Upper lobe of left lung (tissue), 6 donors: ENCODE results near the gene CMTM8. TPM values are rescaled to one million over a fixed set of nuclear protein-coding genes. Genes with fewer than 3 reads are reported as not detected.
A peak's percentile ranks its signal among the peaks of the same experiment; 100 is the strongest.

Experiments used
- ATAC-seq, 2 donors: fragments of 200-7000 bp; cut with Tn5 transposase; one replicate each; pipeline ENCODE4 v1.9.1; 2022; ENCODE audit warnings: mild to moderate bottlenecking in 2 of 2, moderate library complexity in 2 of 2; ENCODE audit not compliant: low FRiP score in 2 of 2
- DNase-seq, 2 donors: peaks; one replicate each; pipeline ENCODE4 v3.0.0-alpha.2; 2019 to 2020
- H3K27ac ChIP-seq, 4 donors: fragments of 200-600 bp; sonication (generic); one replicate each; pipeline ENCODE4 v1.5.1; 2016 to 2019
- H3K27me3 ChIP-seq, 4 donors: fragments of 200-600 bp; sonication (generic); one replicate each; pipeline ENCODE4 v1.5.1; 2017 to 2019
- H3K36me3 ChIP-seq, 4 donors: fragments of 200-600 bp; sonication (generic); one replicate each; pipeline ENCODE4 v1.5.1; 2016 to 2019
- H3K4me1 ChIP-seq, 4 donors: fragments of 200-600 bp; sonication (generic); one replicate each; pipeline ENCODE4 v1.5.1; 2018 to 2019
- H3K4me3 ChIP-seq, 4 donors: fragments of 200-600 bp; sonication (generic); one replicate each; pipeline ENCODE4 v1.5.1; 2017 to 2019; ENCODE audit warnings: mild to moderate bottlenecking in 2 of 4, moderate library complexity in 1 of 4
- H3K9me3 ChIP-seq, 4 donors: fragments of 200-600 bp; sonication (generic); one replicate each; pipeline ENCODE4 v1.5.1; 2018 to 2019
- EP300 ChIP-seq, 4 donors: sonication (generic); formaldehyde crosslinking; IDR thresholded peaks; one replicate each; pipeline ENCODE4 v1.5.1; 2017; ENCODE audit warnings: antibody characterized with exemption in 4 of 4, control low read depth in 2 of 4
- POLR2A ChIP-seq, 4 donors: fragments of 450-650 bp; IDR thresholded peaks; one replicate each; pipeline ENCODE4 v1.5.1; 2016 to 2017; ENCODE audit warnings: antibody characterized with exemption in 4 of 4, mild to moderate bottlenecking in 2 of 4
- POLR2AphosphoS5 ChIP-seq, 2 donors: sonication (generic); formaldehyde crosslinking; IDR thresholded peaks; one replicate each; pipeline ENCODE4 v1.5.1; 2017; ENCODE audit warnings: antibody characterized with exemption in 2 of 2
- WGBS, 2 donors: methylation state at CpG; one replicate each; pipeline ENCODE4 v1.1.5; 2017 to 2018; 5-methylcytosine and 5-hydroxymethylcytosine counted together
- total RNA-seq, 6 donors: library from RNA; depleted of rRNA in 4 of 6; stranded (reverse); fragments of >200 nt in 4 of 6; gene quantifications; one replicate each; pipeline versions ENCODE4 v1.1.0 to v1.2.1, GENCODE V29; 2016 to 2021
- TF ChIP-seq, protein P1 (sequence below), 6 experiments: fragments of 450-650 bp in 4 of 6; fragments of 200-600 bp in 2 of 6; sonication (generic) in 2 of 6; IDR thresholded peaks; one replicate each; pipeline ENCODE4 v1.5.1; 2016 to 2019; ENCODE audit warnings: antibody characterized with exemption in 6 of 6
- donor health status: DM: no; HTN: no; CAD: no; lungs with moderate emphysema.
- donor health status: DM: no; HTN: yes; CAD: no; lungs with severe emphysema.

The CMTM8 gene
- total RNA-seq, 6 donors from 2014 or later: 10.5 to 28.9 (median 19.6) TPM

DNA sequence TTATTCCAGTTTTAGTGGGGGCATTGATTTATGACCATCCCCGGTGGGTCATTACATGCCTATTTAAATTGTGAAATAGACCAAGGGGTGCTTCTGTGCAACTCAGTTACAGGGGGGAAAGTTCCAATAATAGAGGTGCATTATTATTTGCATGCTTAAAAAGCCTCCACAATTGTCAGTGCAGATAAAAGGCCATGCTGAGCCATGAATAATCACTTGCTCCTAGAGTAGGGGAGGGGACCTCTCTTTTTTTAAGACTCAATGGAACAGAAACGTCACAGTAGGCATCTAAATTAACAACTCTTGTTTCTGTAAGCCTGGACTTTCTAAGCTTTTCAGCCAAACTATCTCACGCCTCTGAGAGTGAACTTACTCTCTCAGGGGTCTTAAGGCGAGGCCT lies 86.7 kb downstream of the CMTM8 start:
- H3K27me3 ChIP-seq: no peaks in the 10 kb centered on the region
- no peak overlapping the region for H3K27ac ChIP-seq
- WGBS, 2 donors: 81 to 87% methylated on average over 4 of the region's 4 CpGs
- H3K4me1 ChIP-seq: peaks cover 0 to 25% (median 6%) of the 10 kb centered on the region in 4 donors
- TF ChIP-seq EP300 (IDR thresholded peaks at IDR 0.05) (no peak), POLR2A (IDR thresholded peaks at IDR 0.05) (no peak), POLR2AphosphoS5 (IDR thresholded peaks at IDR 0.05) (no peak)
- TF ChIP-seq, protein P1, sequence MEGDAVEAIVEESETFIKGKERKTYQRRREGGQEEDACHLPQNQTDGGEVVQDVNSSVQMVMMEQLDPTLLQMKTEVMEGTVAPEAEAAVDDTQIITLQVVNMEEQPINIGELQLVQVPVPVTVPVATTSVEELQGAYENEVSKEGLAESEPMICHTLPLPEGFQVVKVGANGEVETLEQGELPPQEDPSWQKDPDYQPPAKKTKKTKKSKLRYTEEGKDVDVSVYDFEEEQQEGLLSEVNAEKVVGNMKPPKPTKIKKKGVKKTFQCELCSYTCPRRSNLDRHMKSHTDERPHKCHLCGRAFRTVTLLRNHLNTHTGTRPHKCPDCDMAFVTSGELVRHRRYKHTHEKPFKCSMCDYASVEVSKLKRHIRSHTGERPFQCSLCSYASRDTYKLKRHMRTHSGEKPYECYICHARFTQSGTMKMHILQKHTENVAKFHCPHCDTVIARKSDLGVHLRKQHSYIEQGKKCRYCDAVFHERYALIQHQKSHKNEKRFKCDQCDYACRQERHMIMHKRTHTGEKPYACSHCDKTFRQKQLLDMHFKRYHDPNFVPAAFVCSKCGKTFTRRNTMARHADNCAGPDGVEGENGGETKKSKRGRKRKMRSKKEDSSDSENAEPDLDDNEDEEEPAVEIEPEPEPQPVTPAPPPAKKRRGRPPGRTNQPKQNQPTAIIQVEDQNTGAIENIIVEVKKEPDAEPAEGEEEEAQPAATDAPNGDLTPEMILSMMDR (IDR thresholded peaks at IDR 0.05): no peak
- H3K36me3 ChIP-seq: no peaks in the 10 kb centered on the region
- no peaks in the 10 kb centered on the region for H3K9me3 ChIP-seq
- DNase-seq: no peak
- H3K4me3 ChIP-seq: no peak overlapping the region
- ATAC-seq: no peak

DNA sequence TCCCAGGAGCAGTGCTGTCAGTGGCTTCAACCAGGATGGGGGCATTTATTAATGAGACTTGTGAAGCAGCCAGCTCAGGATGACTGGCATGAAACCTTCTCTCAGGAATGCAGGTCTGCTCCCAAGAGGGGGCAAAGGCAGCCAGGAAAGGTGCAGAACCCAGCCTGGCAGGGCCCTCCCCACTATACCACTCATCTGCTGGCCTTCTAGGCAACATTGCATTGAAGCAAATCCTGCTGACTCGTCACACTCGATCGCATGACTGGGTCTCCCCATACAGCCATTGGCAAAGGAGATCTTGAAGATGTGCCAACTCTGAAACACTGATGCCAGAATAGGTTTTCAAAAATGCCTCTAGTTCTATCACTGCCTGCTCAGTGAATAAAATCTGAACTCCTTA lies 87.4 kb downstream of the CMTM8 start:
- TF ChIP-seq EP300 (IDR thresholded peaks at IDR 0.05) (no peak), POLR2A (IDR thresholded peaks at IDR 0.05) (no peak)
- H3K27ac ChIP-seq: no peak overlapping the region
- no peaks in the 10 kb centered on the region for H3K27me3 ChIP-seq
- DNase-seq: no peak
- no peak for ATAC-seq
- no peaks in the 10 kb centered on the region for H3K9me3 ChIP-seq
- H3K36me3 ChIP-seq: no peaks in the 10 kb centered on the region
- peaks cover 0 to 18% (median 5%) of the 10 kb centered on the region in 4 donors for H3K4me1 ChIP-seq
- H3K4me3 ChIP-seq: no peak overlapping the region
- 73% methylated on average over 3 of the region's 3 CpGs; no CpG with 5 or more reads in 1 of the 2 donors for WGBS, 2 donors

DNA sequence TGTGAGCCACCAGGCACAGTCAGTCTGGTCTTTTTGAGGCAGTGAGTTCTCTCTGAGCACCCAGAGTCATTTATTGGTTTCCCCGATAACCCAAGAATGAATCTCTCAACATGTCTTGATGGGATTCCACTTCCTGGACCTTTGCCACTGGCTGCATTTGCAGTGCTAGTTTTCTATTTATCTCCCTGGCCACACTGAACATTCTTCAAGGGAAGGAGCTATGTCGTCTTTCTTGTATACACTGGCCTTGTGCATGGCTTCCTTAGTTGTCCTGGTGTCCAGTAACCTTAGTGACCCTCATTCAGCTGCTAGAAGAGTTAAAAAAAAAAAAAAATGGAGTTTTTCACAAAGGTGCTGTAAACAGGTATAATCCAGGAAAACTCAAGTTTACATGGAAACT lies 88.3 kb downstream of the CMTM8 start:
- 49 to 75% methylated on average over 2 of the region's 2 CpGs for WGBS, 2 donors
- DNase-seq (no peak), ATAC-seq (no peak)
- TF ChIP-seq, protein P1 (IDR thresholded peaks at IDR 0.05): no peak
- TF ChIP-seq POLR2AphosphoS5 (IDR thresholded peaks at IDR 0.05) (no peak), EP300 (IDR thresholded peaks at IDR 0.05) (no peak), POLR2A (IDR thresholded peaks at IDR 0.05) (no peak)
- H3K4me1 ChIP-seq: peaks cover 0 to 10% (median 0%) of the 10 kb centered on the region in 4 donors
- no peaks in the 10 kb centered on the region for H3K36me3 ChIP-seq
- H3K4me3 ChIP-seq: no peak overlapping the region
- H3K9me3 ChIP-seq: no peaks in the 10 kb centered on the region
- no peak overlapping the region for H3K27ac ChIP-seq
- H3K27me3 ChIP-seq: no peaks in the 10 kb centered on the region

DNA sequence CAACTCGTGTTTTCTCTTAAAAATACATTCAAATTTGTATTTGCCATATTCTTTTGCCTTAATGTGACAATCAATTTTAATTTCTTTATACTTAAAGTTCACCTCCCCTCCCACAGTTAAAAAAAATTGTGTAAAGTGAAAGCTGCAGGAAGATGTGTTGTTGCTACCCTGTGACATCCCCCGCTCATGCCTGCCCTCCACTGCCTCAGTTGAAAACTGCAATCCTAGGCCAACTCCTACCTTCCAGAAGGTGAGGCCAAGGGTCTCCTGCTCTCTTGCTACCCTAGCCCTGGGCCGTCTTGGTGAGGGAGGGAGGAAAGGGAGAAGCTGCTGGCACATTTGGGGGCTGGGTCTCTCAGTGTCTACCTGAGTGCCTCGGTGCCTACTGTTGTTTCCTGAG lies 96.2 kb downstream of the CMTM8 start:
- WGBS, 2 donors: 74 to 84% methylated on average over 3 to 4 of the region's 4 CpGs
- TF ChIP-seq POLR2AphosphoS5 (IDR thresholded peaks at IDR 0.05) (no peak), EP300 (IDR thresholded peaks at IDR 0.05) (no peak), POLR2A (IDR thresholded peaks at IDR 0.05) (no peak)
- TF ChIP-seq, protein P1 (IDR thresholded peaks at IDR 0.05): peak in 1 of 6 experiments; percentile 19
- Histone ChIP-seq H3K9me3 (no peaks in the 10 kb centered on the region), H3K4me3 (no peak overlapping the region), H3K36me3 (no peaks in the 10 kb centered on the region), H3K4me1 (peaks cover 0 to 19% (median 13%) of the 10 kb centered on the region in 4 donors), H3K27me3 (no peaks in the 10 kb centered on the region), H3K27ac (no peak overlapping the region)
- no peak for ATAC-seq
- DNase-seq: no peak

DNA sequence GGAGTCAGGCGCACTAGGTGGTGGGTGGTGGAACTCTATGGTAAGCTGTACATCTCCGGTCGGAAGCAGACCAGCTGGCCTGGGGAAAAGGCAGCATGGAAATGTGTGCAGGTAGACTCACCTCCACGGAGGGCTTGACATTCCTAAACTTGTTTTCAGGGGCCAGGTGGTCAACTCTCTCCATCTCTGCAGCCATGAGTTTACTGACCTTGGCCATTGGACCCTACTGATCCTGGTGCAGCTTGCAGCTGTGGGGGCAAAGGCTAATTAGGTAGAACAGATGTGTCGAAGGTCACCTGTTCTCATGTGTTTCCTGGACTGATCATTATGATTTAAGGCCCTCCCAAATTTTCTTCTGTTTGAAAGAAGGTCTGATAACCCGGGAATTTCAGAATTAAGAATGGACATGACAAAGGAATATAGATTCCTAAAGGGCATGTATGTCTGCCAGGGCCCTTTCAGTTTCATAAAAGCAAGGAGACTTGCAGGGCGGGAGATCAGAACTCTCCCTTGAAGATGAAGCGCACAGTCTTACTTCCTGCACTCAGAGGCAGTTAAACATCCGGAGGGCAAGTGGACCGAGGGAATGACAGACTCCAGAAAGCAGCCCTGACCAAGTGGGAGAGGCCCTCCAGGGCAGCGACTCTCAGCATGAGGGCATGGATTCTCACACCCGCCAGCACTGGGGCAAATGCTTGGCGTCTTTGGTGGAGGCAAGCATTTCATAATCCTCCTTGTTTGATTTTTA lies 97.1 kb downstream of the CMTM8 start:
- no peak overlapping the region for H3K27ac ChIP-seq
- no peaks in the 10 kb centered on the region for H3K27me3 ChIP-seq
- H3K4me3 ChIP-seq: no peak overlapping the region
- 69% methylated on average over 13 of the region's 13 CpGs for WGBS, 2 donors
- peak in 1 of 2 donors; percentile 41 for ATAC-seq
- DNase-seq: peak; percentile 13 to 39
- H3K4me1 ChIP-seq: peaks cover 0 to 19% (median 13%) of the 10 kb centered on the region in 4 donors
- TF ChIP-seq POLR2A (IDR thresholded peaks at IDR 0.05) (no peak), POLR2AphosphoS5 (IDR thresholded peaks at IDR 0.05) (no peak), EP300 (IDR thresholded peaks at IDR 0.05) (no peak)
- TF ChIP-seq, protein P1 (IDR thresholded peaks at IDR 0.05): no peak
- H3K9me3 ChIP-seq: no peaks in the 10 kb centered on the region
- no peaks in the 10 kb centered on the region for H3K36me3 ChIP-seq
